Measurements from ENCODE around the gene TMEM201.

The TMEM201 gene

DNA sequence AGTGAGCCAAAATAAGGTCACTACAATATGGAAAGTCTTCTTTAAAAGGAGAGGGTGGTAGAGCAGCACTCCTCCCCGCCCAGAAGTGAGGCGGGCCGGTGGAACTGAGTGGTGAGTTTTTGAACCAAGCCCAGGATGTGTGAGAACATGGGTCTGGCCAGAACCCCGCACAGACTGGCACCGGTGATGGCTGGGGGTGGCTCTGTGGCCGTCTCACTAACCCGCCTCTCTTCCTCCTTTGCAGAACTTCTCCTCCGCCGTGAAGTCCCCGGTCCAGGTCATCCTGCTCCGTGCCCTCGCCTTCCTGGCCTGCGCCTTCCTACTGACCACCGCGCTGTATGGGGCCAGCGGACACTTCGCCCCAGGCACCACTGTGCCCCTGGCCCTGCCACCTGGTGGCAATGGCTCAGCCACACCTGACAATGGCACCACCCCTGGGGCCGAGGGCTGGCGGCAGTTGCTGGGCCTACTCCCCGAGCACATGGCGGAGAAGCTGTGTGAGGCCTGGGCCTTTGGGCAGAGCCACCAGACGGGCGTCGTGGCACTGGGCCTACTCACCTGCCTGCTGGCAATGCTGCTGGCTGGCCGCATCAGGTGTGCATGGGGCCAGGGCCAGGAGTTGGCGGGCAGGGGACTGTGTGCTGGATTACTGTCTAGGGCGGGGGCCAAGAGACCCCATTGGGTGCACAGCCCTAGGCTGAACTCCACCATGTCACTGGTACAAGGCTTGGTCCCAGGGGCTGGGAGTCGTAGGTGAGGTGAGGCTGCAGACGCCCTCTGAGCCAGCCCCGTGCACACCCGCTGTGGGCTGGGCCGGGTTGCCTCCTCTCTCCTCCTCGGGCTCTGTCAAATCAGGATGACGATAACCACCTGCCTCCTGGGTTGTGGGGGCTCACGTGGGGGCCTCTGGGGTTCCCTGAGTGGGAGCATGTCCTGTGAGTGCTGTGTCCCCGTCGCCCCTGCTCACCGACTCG, 12.4 kb downstream of the TMEM201 start:
- DNase-seq = no peak

DNA sequence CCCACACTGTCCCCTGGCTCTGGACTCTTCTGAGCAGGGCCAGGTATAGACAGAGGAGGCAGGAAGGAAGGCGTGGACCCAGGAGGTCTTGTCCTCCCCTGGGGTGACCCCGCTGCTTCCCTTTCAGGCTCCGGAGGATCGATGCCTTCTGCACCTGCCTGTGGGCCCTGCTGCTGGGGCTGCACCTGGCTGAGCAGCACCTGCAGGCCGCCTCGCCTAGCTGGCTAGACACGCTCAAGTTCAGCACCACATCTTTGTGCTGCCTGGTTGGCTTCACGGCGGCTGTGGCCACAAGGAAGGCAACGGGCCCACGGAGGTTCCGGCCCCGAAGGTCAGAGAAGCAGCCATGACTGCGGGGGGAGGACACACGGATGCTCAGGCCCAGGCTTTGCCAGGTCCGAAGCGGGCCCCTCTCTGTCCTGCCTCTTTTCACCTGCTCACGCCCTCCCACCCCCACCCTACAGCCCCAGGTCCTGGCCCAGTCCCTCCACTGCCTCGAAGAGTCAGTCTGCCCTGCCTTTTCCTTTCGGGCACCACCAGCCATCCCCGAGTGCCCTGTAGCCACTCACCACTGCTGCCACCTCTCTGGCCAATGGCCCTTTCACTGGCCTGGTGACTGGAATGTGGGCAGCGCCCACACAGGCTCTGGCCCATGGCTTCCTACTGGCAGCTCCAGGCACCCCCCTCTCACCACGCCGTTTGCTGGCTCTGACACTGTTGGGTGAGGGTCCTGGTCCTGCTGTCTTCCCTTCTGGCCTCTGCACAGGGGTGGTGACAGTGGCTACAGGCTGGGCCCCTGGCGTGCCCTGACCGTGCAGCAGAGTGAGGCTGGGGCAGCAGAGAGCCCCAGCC, 13.5 kb downstream of the TMEM201 start:
- DNase-seq = no peak

DNA sequence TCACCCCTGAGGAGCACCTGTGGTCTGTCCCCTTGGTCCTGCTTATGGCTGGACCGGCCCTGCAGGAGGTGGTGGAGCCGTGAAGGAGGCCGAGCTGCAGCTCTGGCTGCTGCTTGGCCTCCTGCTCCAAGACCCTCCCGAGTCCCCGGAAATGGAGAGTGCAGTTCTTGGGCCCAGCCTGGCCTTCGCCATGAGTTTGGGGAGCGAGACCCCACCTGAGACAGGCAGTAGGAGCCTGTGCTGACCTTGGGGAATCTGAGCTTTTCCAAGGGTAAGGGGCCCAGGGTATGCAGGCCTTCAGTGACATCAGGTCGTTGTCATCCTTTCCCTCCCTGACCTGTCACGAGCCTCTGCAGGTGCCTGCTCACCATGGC, 14.1 kb downstream of the TMEM201 start:
- DNase-seq = no peak

DNA sequence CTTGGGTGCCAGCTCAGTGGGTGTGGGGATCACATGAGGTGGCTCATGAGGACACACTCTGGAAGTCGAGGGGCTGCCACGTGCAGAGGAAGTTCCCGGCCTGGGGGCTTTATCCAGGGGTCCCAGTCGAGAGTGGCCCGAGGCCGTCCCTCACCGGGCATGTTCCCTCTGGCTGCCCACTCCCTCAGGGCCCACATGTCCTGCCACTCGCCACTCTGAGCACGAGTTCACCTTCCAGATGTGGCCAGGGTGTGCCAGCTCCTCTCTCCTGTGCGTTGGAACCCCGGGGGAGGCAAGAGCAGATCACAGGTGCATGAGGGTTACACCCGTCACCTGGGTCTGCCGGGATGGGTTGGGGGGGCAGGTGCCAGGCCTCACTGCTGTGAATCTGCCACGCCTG, 14.6 kb downstream of the TMEM201 start:
- DNase-seq = no peak

DNA sequence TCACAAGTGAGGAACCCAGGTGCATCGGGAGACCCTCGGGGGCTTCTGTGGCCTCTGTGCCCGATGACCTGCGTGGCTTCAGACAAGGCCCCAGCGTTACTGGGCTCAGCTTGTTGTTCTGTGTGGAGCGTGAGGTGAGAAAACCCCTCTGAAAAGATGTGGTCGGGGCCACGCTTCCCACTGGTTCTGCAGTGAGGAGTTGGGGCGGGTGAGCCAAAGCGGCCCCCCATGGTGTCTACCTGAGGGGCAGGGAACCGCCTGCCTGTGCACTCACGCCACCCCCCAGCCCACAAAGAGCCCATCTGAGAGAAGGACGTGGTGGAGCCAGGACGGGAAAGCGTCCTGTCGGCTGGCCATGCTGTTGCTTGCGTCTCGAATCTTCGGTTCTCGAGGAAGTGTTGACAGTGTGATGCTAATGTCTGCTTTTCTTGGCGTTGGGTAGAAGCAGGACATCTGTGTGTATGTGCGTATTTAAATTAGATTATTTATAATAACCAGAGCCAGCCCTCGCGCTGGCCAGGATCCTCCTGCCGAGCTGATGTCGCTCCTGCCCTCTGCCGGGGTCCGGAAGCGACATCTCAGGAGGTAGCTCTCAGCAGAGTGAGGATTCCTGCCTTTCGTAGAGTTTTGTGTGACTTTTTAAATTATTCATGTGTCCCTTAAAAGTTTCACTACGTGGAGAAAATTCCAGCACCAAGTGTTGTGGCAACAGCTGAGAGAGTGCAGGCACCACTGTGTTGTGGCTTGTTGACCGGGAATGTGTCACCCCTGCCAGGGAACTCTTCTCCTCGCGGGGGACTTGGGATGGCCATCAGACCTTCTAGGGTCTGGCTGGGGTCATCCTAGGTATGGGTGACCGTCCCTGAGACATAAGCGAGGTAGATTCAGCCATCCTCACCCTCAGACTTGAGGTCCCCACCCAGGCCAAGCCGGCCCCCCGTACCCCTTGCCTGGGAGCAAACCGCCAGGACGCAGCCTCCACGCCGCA, 15.3 kb downstream of the TMEM201 start:
- DNase-seq = no peak

DNA sequence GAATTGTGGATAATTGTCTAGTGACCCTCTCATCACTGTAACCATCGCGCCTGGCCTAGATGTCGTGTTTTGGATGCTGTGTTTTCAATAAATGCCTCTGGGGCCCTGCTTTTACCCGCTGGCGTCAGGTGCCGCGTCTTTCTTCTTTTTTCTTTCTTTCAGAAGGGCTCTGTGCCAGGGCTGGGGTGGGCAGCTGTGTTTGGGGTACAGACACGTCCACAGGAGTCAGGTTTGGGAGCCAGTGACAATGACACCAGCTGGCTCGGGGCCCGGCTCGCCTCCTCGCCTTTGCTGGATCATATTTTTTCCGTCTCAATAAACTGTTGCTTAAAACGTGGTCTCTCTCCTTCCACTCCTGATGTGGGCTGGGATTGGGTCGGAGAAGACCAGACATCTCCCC, 16.1 kb downstream of the TMEM201 start:
- no peak for DNase-seq

DNA sequence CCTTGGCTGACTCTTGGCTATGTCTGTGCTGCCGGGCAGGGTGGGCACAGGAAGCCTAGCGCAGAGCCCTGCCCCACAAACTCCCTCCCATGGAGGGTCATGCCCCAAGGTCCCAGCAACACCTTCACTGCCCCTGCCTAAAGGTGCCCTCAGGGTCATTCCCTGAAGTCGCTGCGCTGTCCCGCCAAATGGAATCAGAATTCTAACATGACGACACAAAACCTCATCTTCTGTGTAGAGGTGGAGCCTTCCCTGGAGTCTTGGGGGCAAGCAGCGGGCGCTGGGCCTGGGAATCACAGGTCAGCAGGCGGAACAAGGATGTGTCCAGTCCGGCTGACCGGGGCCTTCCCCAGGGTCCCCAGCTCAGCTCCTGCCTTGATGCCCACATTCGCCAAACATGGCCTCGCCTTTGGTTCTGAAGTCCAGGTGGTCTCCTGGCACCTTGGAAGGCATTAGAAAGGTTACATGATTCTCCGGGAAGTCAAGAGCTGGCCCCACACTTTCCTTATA, 17.3 kb downstream of the TMEM201 start:
- no peak for DNase-seq

DNA sequence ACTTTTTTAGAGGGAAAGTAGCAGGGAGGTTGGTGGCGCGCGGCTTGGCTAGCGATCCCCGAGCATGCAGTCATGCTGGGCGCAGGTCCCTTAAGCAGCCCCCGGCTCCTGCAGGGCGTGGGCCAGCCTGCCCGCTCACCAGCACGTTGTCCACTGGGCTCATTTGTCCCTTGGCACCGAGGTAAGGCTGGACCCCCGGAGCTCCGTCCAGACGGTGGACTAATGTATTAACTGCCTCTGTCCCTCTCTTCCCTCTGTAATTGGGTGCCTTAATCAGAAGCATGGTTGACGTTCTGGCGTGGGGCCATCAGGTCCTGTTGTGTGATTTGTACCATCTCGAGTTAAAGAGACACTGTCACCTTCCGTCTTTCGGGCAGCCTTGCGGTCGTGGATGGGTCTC, 17.7 kb downstream of the TMEM201 start:
- no peak for DNase-seq

DNA sequence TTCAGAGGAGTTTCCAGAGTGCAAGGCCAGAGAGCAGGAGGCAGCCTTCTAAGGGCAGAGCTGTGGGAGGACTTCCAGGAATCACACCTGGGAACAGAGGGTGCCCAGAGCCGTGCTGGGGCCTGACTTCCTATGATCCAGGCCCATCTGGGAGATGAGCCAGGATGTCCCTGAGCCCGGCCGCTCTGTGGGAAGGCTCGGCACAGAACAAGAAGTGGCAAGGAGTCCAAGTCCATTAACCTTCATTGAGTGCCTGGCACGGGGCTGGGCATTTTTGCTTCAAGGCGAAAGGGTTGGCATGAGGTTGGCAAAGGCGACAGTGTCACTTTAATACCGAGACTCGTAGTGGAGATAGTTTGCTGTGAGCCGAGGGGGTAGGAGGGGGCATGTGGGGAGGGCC, 18.2 kb downstream of the TMEM201 start:
- DNase-seq = no peak

DNA sequence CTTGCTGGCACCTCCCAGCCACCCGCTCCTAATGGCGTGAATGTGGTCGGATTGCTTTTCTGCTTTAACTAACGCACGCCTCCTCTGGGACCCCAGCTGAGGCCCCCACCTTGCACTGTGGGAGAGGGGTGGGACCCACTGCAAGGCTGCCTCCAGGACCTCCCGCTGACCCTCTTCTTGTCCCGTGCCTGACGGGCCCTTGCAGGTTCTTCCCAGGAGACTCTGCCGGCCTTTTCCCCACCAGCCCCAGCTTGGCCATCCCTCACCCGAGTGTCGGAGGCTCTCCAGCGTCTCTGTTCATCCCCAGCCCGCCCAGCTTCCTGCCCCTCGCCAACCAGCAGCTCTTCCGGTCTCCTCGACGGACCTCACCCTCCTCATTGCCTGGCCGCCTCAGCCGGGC, 18.6 kb downstream of the TMEM201 start:
- DNase-seq = no peak

DNA sequence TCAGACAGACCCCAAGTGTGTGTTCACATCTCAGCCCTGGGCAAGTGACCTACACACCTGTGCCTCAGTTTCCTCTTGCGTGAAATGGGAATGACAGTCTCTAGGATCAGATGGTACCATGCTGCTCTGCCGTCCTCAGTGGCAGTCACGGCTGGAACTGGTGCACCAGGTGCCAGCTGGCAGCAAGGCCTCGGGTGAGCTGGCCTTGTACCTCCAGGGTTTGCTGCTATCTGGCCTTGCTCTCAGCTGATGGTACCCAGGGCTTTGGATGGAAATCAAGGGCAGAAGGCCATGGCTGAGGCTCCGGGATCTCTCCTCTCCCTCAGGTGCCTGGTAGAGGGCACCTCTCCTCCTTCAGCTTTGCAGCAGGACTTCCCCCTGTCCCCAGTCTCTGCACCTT, 21.3 kb downstream of the TMEM201 start:
- no peak for DNase-seq

DNA sequence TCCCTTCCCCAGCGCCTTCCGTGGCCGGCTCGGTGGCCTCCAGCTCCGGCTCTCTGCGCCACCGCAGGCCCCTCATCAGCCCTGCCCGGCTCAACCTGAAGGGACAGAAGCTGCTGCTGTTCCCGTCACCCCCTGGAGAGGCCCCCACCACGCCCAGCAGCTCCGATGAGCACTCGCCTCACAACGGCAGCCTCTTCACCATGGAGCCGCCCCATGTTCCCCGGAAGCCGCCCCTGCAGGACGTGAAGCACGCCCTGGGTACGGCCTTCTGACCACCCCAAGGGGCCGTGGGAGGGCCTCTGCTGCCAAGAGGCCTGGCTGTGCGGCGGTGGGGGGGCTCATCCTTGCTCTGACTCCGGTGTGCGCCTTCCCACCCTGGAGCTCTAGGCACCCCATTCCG, 21.8 kb downstream of the TMEM201 start:
- no peak for DNase-seq

DNA sequence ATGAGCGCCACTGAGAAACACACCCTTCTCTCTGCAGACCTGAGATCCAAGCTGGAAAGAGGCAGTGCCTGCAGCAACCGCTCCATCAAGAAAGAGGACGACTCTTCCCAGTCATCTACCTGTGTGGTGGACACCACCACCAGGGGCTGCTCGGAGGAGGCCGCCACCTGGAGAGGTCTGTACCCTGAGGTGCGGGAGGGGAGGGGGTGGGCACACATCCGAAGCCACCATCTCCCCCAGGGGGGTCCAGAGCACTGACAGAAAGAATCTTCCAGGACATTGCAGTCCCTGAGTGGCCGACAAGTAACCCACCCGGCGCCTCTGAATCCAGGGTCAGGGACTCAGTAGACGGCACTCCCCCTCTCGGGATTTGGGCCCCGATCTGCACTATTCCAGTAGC, 23.0 kb downstream of the TMEM201 start:
- no peak for DNase-seq

DNA sequence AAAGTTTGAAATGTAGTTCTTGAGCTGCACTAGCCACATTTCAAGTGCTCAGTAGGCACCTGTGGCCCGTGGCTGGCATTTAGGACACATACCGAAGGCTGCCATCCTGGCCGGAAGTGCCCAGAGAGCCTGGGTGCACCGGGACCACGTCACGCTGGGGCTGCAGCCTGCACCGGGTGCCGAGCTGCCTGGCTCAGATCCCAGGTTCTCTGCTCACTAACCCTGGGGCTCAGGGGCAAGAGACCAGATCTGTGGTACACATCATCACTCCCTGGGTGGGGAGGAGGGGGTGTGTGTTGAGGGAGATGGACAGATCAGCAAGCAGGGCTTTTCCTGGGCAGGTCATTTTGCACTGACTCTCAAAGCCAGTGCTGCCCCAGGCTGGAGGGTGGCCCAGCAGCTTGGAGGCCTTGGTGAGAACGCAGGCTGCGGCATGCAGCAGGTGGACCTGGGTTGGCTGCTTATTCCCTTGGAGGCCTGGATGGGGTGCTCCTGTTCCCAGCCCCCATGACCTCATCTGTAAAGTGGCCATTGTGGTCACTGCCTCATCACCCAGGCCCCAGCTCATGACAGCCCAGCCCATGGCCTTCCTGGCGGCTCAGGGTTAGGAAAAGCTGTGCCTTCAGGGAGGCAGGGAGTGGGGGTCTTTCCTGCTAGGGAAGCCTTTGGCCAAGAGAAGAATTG, 23.6 kb downstream of the TMEM201 start:
- no peak for DNase-seq

DNA sequence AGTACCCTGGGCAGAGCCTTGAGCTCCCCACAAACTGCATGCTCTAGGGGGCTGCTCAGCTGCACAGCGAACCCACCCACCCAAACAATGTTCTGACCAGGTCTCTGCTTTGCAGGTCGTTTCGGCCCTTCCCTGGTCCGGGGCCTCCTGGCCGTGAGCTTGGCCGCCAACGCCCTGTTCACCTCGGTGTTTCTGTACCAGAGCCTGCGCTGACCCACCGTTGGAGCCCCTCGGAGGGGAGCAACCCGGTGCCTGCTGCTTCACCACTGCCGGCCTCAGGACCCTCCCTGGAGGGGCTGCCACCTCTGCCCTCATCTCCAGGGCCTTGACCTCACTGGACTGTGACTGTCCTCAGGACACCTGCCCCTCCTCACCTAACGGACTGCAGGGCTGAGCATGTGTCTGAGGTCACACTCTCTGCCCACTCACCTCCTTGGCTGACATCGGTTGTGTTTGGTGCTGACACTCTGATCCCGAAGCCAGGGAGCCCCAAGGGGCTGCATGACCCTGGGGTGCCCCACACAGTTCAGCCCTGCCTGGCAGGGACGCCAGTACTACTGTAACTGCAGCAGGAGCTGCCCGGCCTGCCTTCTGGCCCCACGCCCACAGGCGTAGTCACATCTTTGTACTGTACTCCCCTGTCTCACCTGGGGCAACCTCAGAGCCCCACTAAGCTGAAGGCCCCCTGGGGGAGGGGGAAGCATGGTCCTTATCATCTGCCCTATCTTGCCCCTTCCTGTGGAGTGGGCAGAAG, 24.3 kb downstream of the TMEM201 start:
- DNase-seq = no peak

DNA sequence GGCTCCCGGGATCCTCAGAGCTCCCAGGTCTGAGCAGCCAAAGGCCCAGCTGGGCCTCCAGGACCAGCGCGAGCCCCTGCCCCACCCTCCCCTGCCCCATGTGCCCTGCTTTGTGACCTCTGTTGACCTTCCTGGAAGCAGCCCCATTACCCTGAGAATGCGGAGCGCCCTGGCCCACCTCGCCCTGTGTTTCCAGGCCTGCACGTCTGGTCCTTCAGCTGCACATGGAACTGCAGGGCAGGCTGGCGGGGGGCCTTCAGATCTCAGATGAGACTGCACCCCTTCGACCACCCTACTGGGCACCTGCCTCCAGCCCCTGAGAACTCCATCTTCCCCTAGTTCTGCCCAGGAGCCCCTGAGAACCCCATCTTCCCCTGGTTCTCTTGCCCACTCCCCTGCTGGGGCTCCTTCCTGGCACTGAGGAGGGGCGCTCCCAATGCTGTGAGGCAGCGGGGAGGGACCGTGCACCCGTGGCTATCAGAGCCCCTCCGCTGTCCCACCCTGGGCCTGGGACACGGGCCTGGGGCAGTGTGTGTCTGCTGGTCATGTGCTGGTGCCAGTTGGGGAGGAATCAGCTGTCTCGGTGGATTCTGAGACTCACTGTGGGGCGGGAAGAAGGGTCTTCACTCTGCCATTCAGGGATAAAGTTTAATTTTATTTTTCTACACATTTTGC, 25.1 kb downstream of the TMEM201 start:
- DNase-seq = no peak

DNA sequence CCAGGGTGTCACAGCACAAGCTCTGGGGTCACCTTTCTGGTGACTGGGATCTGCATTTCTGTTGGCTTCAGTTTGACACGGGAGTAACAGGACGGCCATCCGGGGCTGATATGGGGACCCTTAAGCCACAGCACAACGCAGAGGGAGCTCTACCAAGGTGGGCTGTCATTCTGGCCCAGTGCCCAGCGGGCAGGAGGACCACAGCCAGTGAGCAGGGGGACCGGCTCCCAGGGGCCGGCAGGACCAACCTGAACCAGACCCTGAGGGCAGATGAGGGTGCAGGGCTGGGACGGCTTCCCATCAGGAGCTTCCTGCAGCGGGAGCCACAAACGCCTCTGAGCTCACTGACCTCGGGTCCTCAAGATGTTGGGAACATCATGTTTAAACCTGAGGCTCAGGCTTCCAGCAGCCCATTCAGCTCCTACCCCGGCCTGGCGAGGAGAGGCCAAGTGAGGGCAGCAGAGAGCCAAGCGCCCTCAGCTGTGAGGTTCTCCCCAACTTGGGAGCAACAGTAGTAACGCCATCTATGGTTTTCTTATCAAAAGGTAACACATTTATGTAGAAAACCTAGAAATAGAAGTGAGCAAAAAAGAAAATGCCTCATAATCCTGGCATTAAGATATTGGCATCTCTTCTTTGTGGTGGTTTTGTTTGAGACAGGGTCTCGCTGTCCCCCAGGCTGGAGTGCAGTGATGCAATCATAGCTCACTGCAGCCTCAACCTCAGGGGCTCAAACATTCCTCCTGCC, 26.8 kb downstream of the TMEM201 start:
- peak; percentile 70 for DNase-seq

DNA sequence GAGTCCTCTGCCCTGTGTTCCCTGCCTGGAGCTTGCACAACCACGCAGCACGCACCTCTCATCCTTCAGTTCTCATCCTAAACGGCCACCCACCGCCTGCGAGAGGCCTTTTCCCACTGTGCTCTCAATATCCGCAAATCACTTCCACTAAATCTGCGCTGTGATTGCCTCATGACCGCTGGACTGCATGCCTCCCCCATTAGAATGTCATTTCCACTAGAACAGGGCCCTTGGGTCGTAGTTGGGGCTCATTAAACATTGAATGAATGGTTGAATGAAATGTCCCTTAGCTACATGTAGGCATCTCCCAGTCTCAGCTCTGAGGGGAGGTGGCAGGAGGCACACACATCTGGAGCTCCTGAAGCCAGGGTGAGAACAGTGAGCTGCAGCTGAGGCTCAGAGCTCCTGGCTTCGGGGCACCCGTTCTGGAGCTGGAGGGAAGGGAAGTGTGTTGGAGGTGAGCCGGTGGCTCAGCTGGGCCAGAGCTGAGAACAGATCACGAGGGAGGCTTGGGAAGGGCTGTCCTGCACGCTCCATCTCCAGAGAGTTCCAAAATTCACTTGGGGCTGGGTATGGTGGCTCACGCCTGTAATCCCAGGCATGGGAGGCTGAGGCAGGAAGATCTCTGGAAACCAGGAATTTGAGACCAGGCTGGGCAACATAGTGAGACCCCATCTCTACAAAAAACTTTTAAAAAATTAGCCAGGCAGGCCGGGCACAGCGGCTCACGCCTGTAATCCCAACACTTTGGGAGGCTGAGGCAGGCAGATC, 30.4 kb downstream of the TMEM201 start:
- no peak for DNase-seq

DNA sequence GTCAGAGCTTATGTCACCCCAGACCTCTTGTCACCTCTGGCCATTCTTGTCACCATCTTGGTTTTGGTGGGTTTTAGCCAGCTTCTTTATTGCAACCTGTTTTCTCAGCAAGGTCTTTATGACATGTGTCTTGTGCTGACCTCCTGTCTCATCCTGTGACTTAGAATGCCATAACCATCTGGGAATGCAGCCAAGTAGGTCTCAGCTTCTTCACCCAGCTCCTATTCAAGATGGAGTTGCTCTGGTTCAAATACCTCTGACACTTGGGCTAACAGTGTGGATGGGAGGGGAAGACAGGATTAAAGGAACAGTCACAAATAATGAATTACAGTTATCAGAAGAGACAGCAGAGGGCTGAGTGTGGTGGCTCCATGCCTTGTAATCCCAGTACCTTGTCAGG, 32.3 kb downstream of the TMEM201 start:
- no peak for DNase-seq
